Nephron progenitor cell (in vitro differentiated cells): ENCODE results near the gene ZRANB3.

Experiments
- DNase-seq: peaks from one replicate; pipeline ENCODE4 v3.0.0; 2021
- H3K27ac Mint-ChIP-seq: 2 replicates; pipeline ENCODE4 v1.8.0; 2021; ENCODE audit warnings: mild to moderate bottlenecking, moderate library complexity, mixed read lengths
- H3K27me3 Mint-ChIP-seq: 2 replicates; pipeline ENCODE4 v1.8.0; 2021; ENCODE audit warnings: mild to moderate bottlenecking, low read depth, mixed read lengths; ENCODE audit not compliant: poor library complexity
- H3K36me3 Mint-ChIP-seq: 2 replicates; pipeline ENCODE4 v1.8.0; 2021; ENCODE audit warnings: low read depth, mixed read lengths
- H3K4me1 Mint-ChIP-seq: 2 replicates; pipeline ENCODE4 v1.8.0; 2021; ENCODE audit warnings: mixed read lengths
- H3K4me3 Mint-ChIP-seq: 2 replicates; pipeline ENCODE4 v1.8.0; 2021; ENCODE audit warnings: mild to moderate bottlenecking, moderate library complexity, mixed read lengths
- H3K9me3 Mint-ChIP-seq: 2 replicates; pipeline ENCODE4 v1.8.0; 2021; ENCODE audit warnings: mild to moderate bottlenecking, moderate library complexity, mixed read lengths
- TF ChIP-seq, protein P1 (sequence below): fragments of 200-600 bp; sonication (generic); IDR thresholded peaks from 2 replicates; pipeline ENCODE4 v1.5.0; 2021; ENCODE audit warnings: antibody characterized with exemption

ZRANB3 gene

DNA sequence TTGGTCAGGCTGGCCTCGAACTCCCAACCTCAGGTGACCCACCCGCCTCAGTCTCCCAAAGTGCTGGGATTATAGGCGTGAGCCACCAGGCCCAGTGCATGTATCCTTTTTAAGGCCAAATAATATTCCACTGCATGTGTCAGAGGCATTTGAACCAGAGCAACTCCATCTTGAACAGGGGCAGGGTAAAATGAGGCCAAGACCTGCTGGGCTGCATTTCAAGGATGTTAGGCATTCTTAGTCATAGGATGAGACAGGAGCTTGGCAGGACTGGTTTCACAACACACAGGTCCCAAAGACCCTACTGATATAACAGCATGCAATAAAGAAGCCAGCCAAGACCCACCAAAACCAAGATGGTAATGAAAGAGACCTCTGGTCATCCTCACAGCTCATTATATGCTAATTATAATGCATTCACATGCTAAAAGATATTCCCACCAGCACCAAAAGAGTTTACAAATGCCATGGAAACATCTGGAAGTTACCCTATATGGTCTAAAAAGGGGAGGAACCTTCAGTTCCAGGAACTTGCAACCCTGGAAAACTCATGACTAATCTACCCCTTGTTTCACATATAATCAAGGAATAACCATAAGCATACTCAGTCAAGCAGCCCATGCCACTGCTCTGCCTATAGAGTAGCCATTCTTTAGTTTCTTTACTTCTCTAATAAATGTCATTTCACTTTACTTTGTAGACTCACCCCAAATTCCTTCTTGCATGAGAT, 274.3 kb downstream of the ZRANB3 start:
- no peaks in the 10 kb centered on the region for H3K4me1 Mint-ChIP-seq
- peaks cover 32% of the 10 kb centered on the region for H3K36me3 Mint-ChIP-seq
- TF ChIP-seq, protein P1, sequence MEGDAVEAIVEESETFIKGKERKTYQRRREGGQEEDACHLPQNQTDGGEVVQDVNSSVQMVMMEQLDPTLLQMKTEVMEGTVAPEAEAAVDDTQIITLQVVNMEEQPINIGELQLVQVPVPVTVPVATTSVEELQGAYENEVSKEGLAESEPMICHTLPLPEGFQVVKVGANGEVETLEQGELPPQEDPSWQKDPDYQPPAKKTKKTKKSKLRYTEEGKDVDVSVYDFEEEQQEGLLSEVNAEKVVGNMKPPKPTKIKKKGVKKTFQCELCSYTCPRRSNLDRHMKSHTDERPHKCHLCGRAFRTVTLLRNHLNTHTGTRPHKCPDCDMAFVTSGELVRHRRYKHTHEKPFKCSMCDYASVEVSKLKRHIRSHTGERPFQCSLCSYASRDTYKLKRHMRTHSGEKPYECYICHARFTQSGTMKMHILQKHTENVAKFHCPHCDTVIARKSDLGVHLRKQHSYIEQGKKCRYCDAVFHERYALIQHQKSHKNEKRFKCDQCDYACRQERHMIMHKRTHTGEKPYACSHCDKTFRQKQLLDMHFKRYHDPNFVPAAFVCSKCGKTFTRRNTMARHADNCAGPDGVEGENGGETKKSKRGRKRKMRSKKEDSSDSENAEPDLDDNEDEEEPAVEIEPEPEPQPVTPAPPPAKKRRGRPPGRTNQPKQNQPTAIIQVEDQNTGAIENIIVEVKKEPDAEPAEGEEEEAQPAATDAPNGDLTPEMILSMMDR = no peak
- DNase-seq = no peak
- H3K27ac Mint-ChIP-seq = no peak overlapping the region
- H3K4me3 Mint-ChIP-seq = no peak overlapping the region
- H3K27me3 Mint-ChIP-seq = peaks cover 6% of the 10 kb centered on the region
- peaks cover 8% of the 10 kb centered on the region for H3K9me3 Mint-ChIP-seq

- Mint-ChIP-seq H3K27me3 (peaks cover 6% of the 10 kb centered on the region), H3K4me1 (no peaks in the 10 kb centered on the region), H3K27ac (no peak overlapping the region), H3K4me3 (no peak overlapping the region), H3K9me3 (peaks cover 22% of the 10 kb centered on the region), H3K36me3 (peaks cover 42% of the 10 kb centered on the region)
- DNase-seq = no peak
- TF ChIP-seq, protein P1 = no peak
These were observed 275.8 kb downstream of the ZRANB3 start for GRCh38 chr2:135255208-135255607.

DNA sequence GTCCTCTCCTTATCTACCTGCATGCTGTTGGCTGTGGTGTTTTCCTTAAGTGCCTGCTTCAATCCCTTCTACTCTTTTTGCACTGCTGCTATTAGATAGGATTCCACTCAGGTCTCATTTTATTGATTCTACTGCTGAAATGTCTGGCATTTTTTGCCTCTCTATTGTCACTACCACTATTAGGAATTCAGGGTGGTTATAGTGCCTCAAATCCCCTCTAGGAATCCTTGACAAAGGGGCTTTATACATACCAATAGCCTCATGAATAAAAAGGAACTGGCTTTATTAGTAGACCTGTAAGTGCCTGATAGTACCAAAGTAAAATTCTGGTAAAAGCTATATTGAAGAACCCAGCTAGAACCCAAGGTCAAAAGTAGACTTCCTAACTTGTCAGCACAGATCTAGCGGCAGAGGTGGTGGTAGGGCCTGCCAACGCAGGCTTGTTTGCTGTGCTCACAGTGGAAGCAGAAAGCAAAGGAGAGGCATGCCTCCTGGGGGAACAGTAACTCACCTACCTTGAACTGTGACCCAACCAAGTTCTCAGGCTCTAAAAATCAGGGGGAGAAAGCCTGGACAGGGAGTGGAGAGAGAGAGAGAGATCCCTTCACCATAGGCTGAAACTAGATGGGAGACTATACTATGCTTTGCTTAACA, 278.1 kb downstream of the ZRANB3 start:
- peaks cover 32% of the 10 kb centered on the region for H3K9me3 Mint-ChIP-seq
- H3K27me3 Mint-ChIP-seq = peaks cover 6% of the 10 kb centered on the region
- no peak overlapping the region for H3K27ac Mint-ChIP-seq
- H3K36me3 Mint-ChIP-seq = peaks cover 63% of the 10 kb centered on the region
- H3K4me1 Mint-ChIP-seq = no peaks in the 10 kb centered on the region
- TF ChIP-seq, protein P1 = no peak
- no peak overlapping the region for H3K4me3 Mint-ChIP-seq
- no peak for DNase-seq

- Mint-ChIP-seq H3K36me3 (peaks cover 47% of the 10 kb centered on the region), H3K27me3 (no peaks in the 10 kb centered on the region), H3K27ac (no peak overlapping the region), H3K4me3 (no peak overlapping the region), H3K4me1 (peaks cover 5% of the 10 kb centered on the region), H3K9me3 (peaks cover 25% of the 10 kb centered on the region)
- no peak for DNase-seq
- TF ChIP-seq, protein P1 = no peak
These were observed 282.4 kb downstream of the ZRANB3 start for GRCh38 chr2:135248611-135249010.

GRCh38 chr2:135246711-135247270, 284.2 kb downstream of the ZRANB3 start:
- no peaks in the 10 kb centered on the region for H3K27me3 Mint-ChIP-seq
- no peak for DNase-seq
- no peak overlapping the region for H3K27ac Mint-ChIP-seq
- peaks cover 5% of the 10 kb centered on the region for H3K4me1 Mint-ChIP-seq
- no peak overlapping the region for H3K4me3 Mint-ChIP-seq
- peaks cover 24% of the 10 kb centered on the region for H3K9me3 Mint-ChIP-seq
- peaks cover 42% of the 10 kb centered on the region for H3K36me3 Mint-ChIP-seq
- TF ChIP-seq, protein P1 = no peak
